Adrenal gland (tissue), 5 donors: ENCODE data around the gene RAP1GAP2.

Source experiments
- CTCF ChIP-seq, 6 experiments: fragments of 450-650 bp in 4 of 6; fragments of 200-600 bp in 2 of 6; sonication (generic) in 1 of 6; IDR thresholded peaks; 1 replicate in 5 of 6; 2 replicates in 1 of 6; pipeline versions ENCODE4 v1.5.1 to v1.8.0; 2016 to 2021; ENCODE audit warnings: antibody characterized with exemption in 6 of 6, mild to moderate bottlenecking in 2 of 6, moderate library complexity in 1 of 6
- POLR2A ChIP-seq, 2 donors: fragments of 450-650 bp; IDR thresholded peaks; one replicate each; pipeline ENCODE4 v1.6.1; 2017; ENCODE audit warnings: antibody characterized with exemption in 2 of 2, mild to moderate bottlenecking in 2 of 2, moderate library complexity in 1 of 2
- donor health status: DM: no; HTN: no; CAD: no.

- TF ChIP-seq POLR2A (IDR thresholded peaks at IDR 0.05) (no peak), CTCF (IDR thresholded peaks at IDR 0.05) (no peak)
Observed at GRCh38 chr17:2797226-2797625, 988 bp downstream of the RAP1GAP2 start.
